Measurements from ENCODE around the gene ADAP1. TPM values are rescaled to one million over a fixed set of nuclear protein-coding genes. Genes with fewer than 3 reads are reported as not detected.

Gene ADAP1
- total and polyA plus RNA-seq, 2 of the 13 experiments (the other 11 are each of a cell fraction or from before 2014, with no cell fraction given) = 10.5 to 24.6 TPM

DNA sequence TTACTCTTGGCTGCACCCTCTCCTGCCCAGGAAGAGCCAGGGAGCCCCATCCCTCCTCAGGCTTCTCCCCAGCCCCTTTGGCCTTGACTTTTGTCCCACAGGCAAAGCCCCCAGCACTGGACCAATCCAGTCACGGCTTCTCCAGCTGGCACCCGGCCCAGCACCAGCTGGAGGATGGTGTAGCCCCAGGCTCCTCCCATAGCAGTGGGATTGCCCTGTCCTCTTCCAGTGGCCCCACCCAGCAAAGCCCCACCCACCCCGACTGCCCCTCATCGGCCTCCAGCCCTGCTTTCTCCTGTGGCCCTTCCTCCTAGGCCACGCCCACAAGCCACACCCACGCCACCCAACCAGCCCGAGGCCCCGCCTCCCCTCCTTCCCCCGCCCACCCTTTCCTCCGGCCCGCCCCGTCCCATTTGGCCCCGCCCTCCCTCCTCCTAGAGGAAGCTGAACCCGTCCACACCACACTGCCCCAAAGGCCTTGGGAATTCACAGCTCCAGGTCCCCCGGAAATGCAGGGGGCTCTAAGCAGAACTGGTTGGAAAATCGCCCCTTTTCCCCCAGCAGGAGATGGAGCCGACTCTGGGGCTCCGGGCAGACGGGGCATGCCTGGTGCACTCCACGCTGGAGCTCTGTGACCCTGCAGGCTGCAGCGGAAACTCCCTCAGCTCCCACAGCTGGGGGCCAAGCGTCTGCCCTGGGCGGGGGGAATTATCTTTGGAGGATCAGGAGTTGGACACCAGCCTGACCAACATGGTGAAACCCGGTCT lies 52.9 kb downstream of the ADAP1 start (continued):
- TF ChIP-seq, protein P1, sequence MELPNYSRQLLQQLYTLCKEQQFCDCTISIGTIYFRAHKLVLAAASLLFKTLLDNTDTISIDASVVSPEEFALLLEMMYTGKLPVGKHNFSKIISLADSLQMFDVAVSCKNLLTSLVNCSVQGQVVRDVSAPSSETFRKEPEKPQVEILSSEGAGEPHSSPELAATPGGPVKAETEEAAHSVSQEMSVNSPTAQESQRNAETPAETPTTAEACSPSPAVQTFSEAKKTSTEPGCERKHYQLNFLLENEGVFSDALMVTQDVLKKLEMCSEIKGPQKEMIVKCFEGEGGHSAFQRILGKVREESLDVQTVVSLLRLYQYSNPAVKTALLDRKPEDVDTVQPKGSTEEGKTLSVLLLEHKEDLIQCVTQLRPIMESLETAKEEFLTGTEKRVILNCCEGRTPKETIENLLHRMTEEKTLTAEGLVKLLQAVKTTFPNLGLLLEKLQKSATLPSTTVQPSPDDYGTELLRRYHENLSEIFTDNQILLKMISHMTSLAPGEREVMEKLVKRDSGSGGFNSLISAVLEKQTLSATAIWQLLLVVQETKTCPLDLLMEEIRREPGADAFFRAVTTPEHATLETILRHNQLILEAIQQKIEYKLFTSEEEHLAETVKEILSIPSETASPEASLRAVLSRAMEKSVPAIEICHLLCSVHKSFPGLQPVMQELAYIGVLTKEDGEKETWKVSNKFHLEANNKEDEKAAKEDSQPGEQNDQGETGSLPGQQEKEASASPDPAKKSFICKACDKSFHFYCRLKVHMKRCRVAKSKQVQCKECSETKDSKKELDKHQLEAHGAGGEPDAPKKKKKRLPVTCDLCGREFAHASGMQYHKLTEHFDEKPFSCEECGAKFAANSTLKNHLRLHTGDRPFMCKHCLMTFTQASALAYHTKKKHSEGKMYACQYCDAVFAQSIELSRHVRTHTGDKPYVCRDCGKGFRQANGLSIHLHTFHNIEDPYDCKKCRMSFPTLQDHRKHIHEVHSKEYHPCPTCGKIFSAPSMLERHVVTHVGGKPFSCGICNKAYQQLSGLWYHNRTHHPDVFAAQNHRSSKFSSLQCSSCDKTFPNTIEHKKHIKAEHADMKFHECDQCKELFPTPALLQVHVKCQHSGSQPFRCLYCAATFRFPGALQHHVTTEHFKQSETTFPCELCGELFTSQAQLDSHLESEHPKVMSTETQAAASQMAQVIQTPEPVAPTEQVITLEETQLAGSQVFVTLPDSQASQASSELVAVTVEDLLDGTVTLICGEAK (IDR thresholded peaks at IDR 0.05) = no peak
- TF ChIP-seq, protein P1 (CRISPR knock-in tag; IDR thresholded peaks at IDR 0.05) = no peak
- TF ChIP-seq ZNF567 (CRISPR knock-in tag; IDR thresholded peaks at IDR 0.05; ENCODE audit: borderline replicate concordance) (no peak), MEF2D (CRISPR knock-in tag; IDR thresholded peaks at IDR 0.05) (no peak), ZNF615 (CRISPR knock-in tag; IDR thresholded peaks at IDR 0.05; ENCODE audit: borderline replicate concordance) (no peak), RARA (CRISPR knock-in tag; IDR thresholded peaks at IDR 0.05) (peak; percentile 34; the same call in 1 of the 2 replicates), RBM39 (IDR thresholded peaks at IDR 0.05; ENCODE audit: low read depth, low read length, poor library complexity, severe bottlenecking) (no peak), ZNF652 (CRISPR knock-in tag; IDR thresholded peaks at IDR 0.05; ENCODE audit: borderline replicate concordance, low read depth) (peak; percentile 66; the same call in 1 of the 2 replicates), MTA3 (CRISPR knock-in tag; IDR thresholded peaks at IDR 0.05) (no peak)
- TF ChIP-seq, protein P2, sequence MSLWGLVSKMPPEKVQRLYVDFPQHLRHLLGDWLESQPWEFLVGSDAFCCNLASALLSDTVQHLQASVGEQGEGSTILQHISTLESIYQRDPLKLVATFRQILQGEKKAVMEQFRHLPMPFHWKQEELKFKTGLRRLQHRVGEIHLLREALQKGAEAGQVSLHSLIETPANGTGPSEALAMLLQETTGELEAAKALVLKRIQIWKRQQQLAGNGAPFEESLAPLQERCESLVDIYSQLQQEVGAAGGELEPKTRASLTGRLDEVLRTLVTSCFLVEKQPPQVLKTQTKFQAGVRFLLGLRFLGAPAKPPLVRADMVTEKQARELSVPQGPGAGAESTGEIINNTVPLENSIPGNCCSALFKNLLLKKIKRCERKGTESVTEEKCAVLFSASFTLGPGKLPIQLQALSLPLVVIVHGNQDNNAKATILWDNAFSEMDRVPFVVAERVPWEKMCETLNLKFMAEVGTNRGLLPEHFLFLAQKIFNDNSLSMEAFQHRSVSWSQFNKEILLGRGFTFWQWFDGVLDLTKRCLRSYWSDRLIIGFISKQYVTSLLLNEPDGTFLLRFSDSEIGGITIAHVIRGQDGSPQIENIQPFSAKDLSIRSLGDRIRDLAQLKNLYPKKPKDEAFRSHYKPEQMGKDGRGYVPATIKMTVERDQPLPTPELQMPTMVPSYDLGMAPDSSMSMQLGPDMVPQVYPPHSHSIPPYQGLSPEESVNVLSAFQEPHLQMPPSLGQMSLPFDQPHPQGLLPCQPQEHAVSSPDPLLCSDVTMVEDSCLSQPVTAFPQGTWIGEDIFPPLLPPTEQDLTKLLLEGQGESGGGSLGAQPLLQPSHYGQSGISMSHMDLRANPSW (CRISPR knock-in tag; IDR thresholded peaks at IDR 0.05; ENCODE audit: borderline replicate concordance) = no peak
- TF ChIP-seq, protein P3, sequence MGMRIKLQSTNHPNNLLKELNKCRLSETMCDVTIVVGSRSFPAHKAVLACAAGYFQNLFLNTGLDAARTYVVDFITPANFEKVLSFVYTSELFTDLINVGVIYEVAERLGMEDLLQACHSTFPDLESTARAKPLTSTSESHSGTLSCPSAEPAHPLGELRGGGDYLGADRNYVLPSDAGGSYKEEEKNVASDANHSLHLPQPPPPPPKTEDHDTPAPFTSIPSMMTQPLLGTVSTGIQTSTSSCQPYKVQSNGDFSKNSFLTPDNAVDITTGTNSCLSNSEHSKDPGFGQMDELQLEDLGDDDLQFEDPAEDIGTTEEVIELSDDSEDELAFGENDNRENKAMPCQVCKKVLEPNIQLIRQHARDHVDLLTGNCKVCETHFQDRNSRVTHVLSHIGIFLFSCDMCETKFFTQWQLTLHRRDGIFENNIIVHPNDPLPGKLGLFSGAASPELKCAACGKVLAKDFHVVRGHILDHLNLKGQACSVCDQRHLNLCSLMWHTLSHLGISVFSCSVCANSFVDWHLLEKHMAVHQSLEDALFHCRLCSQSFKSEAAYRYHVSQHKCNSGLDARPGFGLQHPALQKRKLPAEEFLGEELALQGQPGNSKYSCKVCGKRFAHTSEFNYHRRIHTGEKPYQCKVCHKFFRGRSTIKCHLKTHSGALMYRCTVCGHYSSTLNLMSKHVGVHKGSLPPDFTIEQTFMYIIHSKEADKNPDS (CRISPR knock-in tag; IDR thresholded peaks at IDR 0.05) = no peak
- TF ChIP-seq, protein P4, sequence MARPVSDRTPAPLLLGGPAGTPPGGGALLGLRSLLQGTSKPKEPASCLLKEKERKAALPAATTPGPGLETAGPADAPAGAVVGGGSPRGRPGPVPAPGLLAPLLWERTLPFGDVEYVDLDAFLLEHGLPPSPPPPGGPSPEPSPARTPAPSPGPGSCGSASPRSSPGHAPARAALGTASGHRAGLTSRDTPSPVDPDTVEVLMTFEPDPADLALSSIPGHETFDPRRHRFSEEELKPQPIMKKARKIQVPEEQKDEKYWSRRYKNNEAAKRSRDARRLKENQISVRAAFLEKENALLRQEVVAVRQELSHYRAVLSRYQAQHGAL (CRISPR knock-in tag; IDR thresholded peaks at IDR 0.05; ENCODE audit: not compliant biosample characterization) = no peak
